ENCODE measurements around the gene TTC39B. TPM values are rescaled to one million over a fixed set of nuclear protein-coding genes. Genes with fewer than 3 reads are reported as not detected.

The TTC39B gene
- total RNA-seq, 1 experiment from 2014 or later: 6.0 TPM

GRCh38 chr9:15220658-15221318 is 86.2 kb downstream of the TTC39B start:
- no peak overlapping the region for H3K4me3 Mint-ChIP-seq (ENCODE audit: low read depth, unreplicated experiment)
- H3K27me3 Mint-ChIP-seq (ENCODE audit: unreplicated experiment): no peaks in the 10 kb centered on the region
- BruUV-seq (replicated peaks): no TSS peak
- H3K9me3 Mint-ChIP-seq (ENCODE audit: low read depth, unreplicated experiment): no peaks in the 10 kb centered on the region
- intact Hi-C loops (cut with micrococcal nuclease; ENCODE audit: unreplicated experiment): no loop called here
- DNase-seq: no peak
- no peak overlapping the region for H3K27ac Mint-ChIP-seq (ENCODE audit: unreplicated experiment)
- no peaks in the 10 kb centered on the region for H3K4me1 Mint-ChIP-seq (ENCODE audit: low read depth, unreplicated experiment)
- CTCF ChIA-PET: no interaction called here
- no peak for TF ChIP-seq CTCF (IDR thresholded peaks at IDR 0.05; ENCODE audit: unreplicated experiment)
- no peaks in the 10 kb centered on the region for H3K36me3 Mint-ChIP-seq (ENCODE audit: insufficient read depth, unreplicated experiment)

GRCh38 chr9:15219546-15219945 is 87.5 kb downstream of the TTC39B start:
- no peak for TF ChIP-seq CTCF (IDR thresholded peaks at IDR 0.05; ENCODE audit: unreplicated experiment)
- CTCF ChIA-PET: no interaction called here
- no peak overlapping the region for H3K27ac Mint-ChIP-seq (ENCODE audit: unreplicated experiment)
- no peaks in the 10 kb centered on the region for H3K9me3 Mint-ChIP-seq (ENCODE audit: low read depth, unreplicated experiment)
- H3K27me3 Mint-ChIP-seq (ENCODE audit: unreplicated experiment): no peaks in the 10 kb centered on the region
- no peaks in the 10 kb centered on the region for H3K36me3 Mint-ChIP-seq (ENCODE audit: insufficient read depth, unreplicated experiment)
- H3K4me3 Mint-ChIP-seq (ENCODE audit: low read depth, unreplicated experiment): no peak overlapping the region
- intact Hi-C loops (cut with micrococcal nuclease; ENCODE audit: unreplicated experiment): no loop called here
- no peaks in the 10 kb centered on the region for H3K4me1 Mint-ChIP-seq (ENCODE audit: low read depth, unreplicated experiment)
- BruUV-seq (replicated peaks): no TSS peak
- DNase-seq: no peak

- no peak for TF ChIP-seq CTCF (IDR thresholded peaks at IDR 0.05; ENCODE audit: unreplicated experiment)
- intact Hi-C loops (cut with micrococcal nuclease; ENCODE audit: unreplicated experiment): no loop called here
- H3K4me1 Mint-ChIP-seq (ENCODE audit: low read depth, unreplicated experiment): no peaks in the 10 kb centered on the region
- no peak overlapping the region for H3K4me3 Mint-ChIP-seq (ENCODE audit: low read depth, unreplicated experiment)
- no peak overlapping the region for H3K27ac Mint-ChIP-seq (ENCODE audit: unreplicated experiment)
- H3K27me3 Mint-ChIP-seq (ENCODE audit: unreplicated experiment): no peaks in the 10 kb centered on the region
- CTCF ChIA-PET: no interaction called here
- H3K36me3 Mint-ChIP-seq (ENCODE audit: insufficient read depth, unreplicated experiment): no peaks in the 10 kb centered on the region
- H3K9me3 Mint-ChIP-seq (ENCODE audit: low read depth, unreplicated experiment): no peaks in the 10 kb centered on the region
- DNase-seq: no peak
- no TSS peak for BruUV-seq (replicated peaks)
These were observed 88.0 kb downstream of the TTC39B start for GRCh38 chr9:15218994-15219393.

GRCh38 chr9:15213249-15213648 is 93.8 kb downstream of the TTC39B start:
- Mint-ChIP-seq H3K9me3 (ENCODE audit: low read depth, unreplicated experiment) (no peaks in the 10 kb centered on the region), H3K36me3 (ENCODE audit: insufficient read depth, unreplicated experiment) (no peaks in the 10 kb centered on the region), H3K4me3 (ENCODE audit: low read depth, unreplicated experiment) (no peak overlapping the region), H3K4me1 (ENCODE audit: low read depth, unreplicated experiment) (no peaks in the 10 kb centered on the region), H3K27me3 (ENCODE audit: unreplicated experiment) (no peaks in the 10 kb centered on the region), H3K27ac (ENCODE audit: unreplicated experiment) (no peak overlapping the region)
- intact Hi-C loops (cut with micrococcal nuclease; ENCODE audit: unreplicated experiment): loop anchor here (5.0 kb wide), 1 partner anchor 394 kb away; no protein-coding TSS in a partner anchor
- CTCF ChIA-PET: no interaction called here
- BruUV-seq (replicated peaks): no TSS peak
- no peak for TF ChIP-seq CTCF (IDR thresholded peaks at IDR 0.05; ENCODE audit: unreplicated experiment)
- DNase-seq: no peak

All from Calu3 (cell line).